HL-60/S4 (cell line): ENCODE results near the gene NRF1.

Experiments used
- in situ Hi-C: fragments of 300-500 bp; cut with MboI; formaldehyde crosslinking; loops from 2 replicates; pipeline ENCODE4 v1.14.3; 2022; ENCODE audit warnings: low sequenced_read_pairs

NRF1 gene

DNA sequence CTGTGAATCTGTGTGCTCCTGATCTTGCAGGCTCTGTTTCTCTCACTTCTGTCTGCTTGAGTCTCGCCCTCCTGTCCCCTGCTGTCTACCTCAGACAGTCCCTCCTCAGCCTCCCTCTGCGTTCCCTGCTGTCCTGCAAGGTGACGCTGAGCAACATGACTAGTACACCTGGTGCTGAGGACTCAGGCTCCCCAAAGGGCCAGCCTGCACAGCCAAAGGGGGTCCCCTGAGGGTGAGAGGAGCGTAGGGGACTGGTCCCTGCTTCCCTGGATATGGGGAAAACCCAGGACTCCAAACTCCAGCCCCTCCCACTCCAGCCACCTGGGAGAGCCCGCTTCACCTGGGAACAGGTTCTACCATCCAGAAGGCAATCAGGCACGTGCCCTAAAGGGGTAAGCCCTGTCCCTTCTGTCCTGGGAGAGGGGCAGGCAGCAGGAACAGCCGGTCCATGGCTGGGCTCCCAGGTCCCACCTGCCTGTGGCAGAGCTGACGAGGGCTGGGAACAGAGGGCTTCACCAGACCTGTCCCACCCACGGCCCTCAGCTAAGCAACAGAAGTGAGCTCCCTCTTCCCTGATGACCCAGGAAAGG, 184.8 kb downstream of the NRF1 start:
- in situ Hi-C loops, result no loop called here

DNA sequence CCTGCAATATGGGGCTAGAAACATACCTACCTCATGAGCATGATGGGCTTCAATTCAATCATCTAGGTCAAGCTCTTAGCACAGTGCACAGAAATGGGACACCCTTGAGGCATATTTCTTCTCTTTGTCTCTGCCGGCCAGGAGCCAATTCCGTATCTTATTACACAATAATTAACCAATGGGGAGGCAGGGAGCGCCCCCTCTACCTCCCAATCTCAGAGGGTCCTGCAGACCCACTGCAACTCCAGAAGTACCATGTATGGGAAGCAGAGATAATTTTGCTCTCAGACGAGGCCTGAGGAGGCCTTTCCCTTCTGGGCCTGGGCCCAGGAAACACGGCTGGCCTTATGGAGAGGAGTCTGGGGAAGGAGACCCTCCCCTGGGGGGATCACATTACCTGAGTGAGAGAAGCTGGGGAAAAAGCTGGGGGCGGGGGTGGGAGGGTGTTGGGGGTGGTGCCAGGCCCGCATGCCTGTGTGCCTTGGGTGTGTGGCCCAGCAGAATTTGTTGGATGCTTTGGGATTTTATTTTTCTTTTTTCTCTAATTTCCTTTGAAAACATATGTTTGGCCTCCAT, 185.8 kb downstream of the NRF1 start:
- in situ Hi-C loops, result no loop called here

DNA sequence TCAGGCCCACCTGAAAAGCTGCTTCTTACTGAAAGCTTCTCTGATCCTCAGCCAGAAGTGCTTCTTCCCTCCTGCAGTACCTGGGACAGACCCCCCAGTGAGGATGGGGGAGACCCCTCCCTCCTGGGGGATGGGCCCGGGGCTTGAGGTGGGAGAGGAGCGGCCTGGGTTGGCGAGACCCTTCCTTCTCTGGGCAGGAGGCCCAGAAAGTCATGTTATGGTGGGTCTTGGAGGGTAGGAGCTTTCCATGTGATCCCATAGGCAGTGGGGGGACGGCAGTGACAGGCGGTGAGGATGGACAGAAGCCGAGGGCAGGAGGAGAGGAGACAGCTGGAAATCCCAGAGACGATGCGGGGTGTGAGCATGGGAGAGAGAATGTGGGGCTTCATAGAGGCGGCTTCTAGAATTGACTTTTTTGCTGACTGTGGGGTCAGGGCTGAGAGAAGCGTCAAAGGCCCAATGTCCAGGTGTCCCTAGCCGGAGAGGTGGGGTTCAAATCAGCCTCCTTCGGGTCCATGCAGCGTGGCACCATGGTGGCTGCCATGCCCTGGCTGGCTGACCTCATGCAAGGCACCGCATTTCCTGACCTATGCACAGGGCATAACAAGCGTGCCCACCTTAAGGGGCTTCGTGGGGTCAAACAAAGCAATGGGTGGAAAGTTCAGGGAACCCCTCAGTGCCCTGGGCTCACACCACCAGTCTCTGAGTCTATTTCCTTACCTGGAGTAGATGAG, 187.3 kb downstream of the NRF1 start:
- in situ Hi-C loops, result no loop called here

DNA sequence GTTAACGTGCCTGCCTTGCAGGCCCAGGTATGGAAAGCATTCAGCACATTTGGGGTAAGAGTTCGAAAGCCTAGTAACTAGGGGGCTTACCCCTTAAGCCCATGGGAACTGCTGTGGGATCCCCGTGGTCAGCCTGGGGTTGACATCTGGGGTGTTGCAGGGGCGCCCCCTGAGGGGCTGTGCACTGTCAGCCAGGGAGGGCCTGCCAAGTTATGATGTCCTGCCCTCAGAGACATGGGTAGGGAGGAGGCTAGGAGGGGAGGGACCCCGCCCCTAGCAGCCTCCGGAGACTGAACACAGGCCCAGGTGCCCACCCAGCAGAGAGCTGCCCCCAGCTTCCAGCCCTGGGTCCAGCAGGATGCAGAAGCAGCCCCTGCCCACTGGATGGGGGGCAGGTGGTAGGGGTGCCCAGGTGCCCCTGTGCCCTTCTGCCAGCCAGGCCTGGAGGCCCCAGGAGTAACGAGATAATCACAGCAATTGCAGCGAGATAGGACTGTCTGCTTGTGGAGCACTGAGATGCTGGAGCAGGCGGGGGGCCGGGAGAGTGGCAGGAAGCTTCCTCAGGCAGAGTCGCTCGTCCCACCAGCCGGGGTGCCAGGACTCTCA, 187.9 kb downstream of the NRF1 start:
- in situ Hi-C loops, result no loop called here

DNA sequence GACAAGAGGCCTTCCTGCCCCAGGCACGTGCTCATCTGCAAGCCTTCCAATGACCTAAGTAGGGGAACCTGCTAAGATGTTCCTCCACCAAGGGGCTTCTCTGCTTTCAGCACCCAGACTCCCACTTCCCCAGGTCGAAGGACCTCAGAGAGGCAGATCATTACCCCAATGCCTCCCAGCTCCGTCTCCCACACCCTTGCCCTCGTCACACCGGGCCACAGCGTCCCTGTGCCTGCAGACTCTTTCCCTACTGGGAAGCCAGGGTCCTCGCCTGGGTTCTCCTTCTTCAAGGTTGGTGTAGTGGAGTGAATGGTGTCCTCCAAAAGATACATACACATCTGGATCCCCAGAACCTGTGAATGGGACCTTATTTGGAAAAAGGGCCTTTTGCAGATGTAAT, 189.4 kb downstream of the NRF1 start:
- in situ Hi-C loops, result loop anchor here (25.0 kb wide), 1 partner anchor 439 kb away; no protein-coding TSS in a partner anchor

DNA sequence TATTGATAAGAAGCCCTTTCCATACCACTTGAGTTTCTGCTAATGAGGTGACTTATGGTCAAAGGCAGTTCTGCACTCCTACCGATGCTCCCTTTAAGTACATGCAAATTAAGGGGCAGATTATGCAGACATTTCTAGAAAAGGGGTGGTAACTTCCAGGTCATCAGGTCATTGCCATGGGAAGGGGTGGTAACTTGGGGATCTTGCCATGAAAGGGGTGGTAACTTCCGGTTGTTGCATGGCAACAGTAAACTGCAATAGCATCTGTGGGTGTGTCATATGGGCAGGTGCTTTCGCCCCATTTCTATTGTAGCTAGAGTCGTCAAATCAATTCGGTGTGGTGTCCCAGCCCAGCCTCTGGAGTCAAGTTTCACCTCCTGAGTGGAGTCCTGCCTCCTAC, 190.4 kb downstream of the NRF1 start:
- in situ Hi-C loops, result loop anchor here (25.0 kb wide), 1 partner anchor 440 kb away; no protein-coding TSS in a partner anchor

DNA sequence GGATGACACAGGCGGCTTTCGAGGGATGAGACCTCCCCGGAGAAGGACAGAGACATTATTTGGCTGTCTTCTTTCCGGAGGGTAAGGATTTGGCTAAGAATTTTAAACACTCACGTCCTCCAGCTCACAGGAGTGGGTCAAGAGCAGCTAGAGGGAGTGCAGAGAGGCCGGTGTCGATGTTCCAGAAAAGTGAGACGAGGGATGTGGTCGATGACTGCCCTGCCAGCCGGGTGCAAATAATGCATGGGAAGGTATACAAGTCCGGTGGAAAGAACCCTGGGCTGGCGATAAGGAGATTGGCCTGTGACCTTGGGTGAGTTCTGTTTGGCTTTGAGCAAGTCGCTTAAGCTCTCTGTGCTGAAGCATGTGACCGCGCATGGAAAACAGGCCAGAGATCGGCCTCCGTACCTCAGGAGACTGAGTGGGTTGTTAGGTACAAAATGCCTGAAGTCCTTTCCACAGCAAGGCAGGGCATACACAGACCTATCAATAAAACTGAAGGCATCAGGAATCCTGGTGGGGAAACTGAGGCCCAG, 192.1 kb downstream of the NRF1 start:
- in situ Hi-C loops, result loop anchor here (25.0 kb wide), 1 partner anchor 441 kb away; no protein-coding TSS in a partner anchor

- in situ Hi-C loops, result loop anchor here (25.0 kb wide), 1 partner anchor 442 kb away; no protein-coding TSS in a partner anchor
These were observed 192.8 kb downstream of the NRF1 start for GRCh38 chr7:129804111-129804889.

DNA sequence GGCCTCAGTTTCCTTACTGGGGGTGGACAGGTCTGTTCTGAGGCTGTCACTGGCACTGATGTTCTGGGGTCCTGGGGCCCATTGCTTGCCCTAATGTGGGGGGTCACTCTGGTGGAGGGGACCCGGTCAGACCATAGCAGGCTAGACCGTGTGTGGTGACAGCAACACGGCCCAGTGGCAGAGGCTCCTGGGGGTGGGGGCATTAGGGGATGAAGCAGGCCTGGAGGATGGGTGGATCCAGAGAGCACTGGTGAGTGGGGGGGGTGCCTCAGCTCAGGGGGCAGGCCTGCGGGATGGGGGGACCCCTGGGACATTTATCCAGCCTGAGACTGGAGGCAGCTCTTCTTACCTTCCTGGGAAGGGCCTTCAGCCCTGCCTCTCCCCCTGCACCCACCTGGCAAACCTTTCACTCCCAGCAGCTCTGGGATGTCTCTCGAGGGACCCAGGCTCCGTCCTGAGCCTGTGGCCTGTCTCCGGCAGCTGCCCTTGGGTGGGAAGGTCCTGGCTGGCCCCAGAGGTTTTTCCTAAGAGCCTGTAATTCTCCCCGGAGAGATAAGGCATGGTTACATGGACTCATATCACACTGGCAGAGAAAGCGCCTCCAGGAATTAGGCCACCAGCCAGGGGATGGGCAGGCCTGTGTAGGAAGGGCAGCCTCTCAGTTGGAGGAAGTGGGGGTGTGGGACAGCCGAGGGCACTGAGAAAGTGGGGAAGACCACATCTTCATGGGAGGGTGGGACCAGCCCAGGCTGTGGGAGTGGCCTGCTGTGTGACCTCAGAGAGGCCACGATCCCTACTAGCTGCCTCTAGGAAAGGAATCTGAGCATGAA, 193.6 kb downstream of the NRF1 start:
- in situ Hi-C loops, result loop anchor here (25.0 kb wide), 1 partner anchor 443 kb away; no protein-coding TSS in a partner anchor
